Measurements from ENCODE around the gene SSUH2.

SSUH2 gene

DNA sequence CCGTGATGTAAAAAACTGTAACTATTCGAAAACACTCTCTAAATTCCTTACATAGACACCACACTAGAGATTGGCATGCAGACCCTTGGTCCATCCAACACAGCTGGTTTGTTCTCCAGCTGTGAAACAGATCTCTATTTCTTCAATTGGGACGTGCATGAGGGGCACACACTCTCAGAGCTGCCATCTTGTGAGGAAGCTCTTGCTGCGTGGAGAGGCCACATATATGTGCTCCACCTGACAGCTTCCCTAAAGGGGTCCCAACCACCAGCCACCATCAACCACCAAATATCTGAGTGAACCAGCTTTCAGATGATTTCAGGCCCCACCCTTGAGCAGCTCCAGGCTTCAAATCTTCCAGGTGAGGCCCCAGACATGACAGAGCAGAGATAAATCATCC is 25.6 kb downstream of the SSUH2 start:
- Histone ChIP-seq H3K27ac (ENCODE audit: extremely low read depth, low read depth, low read length) (no peak overlapping the region), H3K9me3 (ENCODE audit: control insufficient read depth, insufficient read depth, low read depth, low read length) (no peaks in the 10 kb centered on the region; the same call in 1 of the 2 replicates), H3K4me1 (ENCODE audit: control insufficient read depth, insufficient read depth, low read length) (no peaks in the 10 kb centered on the region), H3K36me3 (ENCODE audit: control insufficient read depth in 2 of 2, insufficient read depth in 1 of 2, low read length in 2 of 2) (peaks cover 0 to 3% of the 10 kb centered on the region in 2 experiments; a peak in 1 of 3 replicates), H3K4me3 (ENCODE audit: low read depth, low read length) (no peak overlapping the region)
- ChIA-PET CTCF (interaction anchor here (0.8 to 1.3 kb wide), 2 partner anchors 11 to 177 kb away, joined by 3 to 4 read pairs; no protein-coding TSS in a partner anchor), POLR2A (no interaction called here)
- TF ChIP-seq WT1 (tag by site-specific recombination; IDR thresholded peaks at IDR 0.05) (no peak), FEZF1 (tag by site-specific recombination; IDR thresholded peaks at IDR 0.05) (no peak), ZNF138 (tag by site-specific recombination; IDR thresholded peaks at IDR 0.05; ENCODE audit: borderline replicate concordance) (no peak), ZNF585B (tag by site-specific recombination; IDR thresholded peaks at IDR 0.05) (no peak), ZNF184 (tag by site-specific recombination; IDR thresholded peaks at IDR 0.05) (no peak), HOXD13 (CRISPR knock-in tag; IDR thresholded peaks at IDR 0.05; ENCODE audit: borderline replicate concordance) (no peak), ZNF514 (tag by site-specific recombination; IDR thresholded peaks at IDR 0.05) (no peak), ZNF221 (tag by site-specific recombination; IDR thresholded peaks at IDR 0.05; ENCODE audit: borderline replicate concordance) (no peak), ZNF324 (tag by site-specific recombination; IDR thresholded peaks at IDR 0.05) (no peak), EGR2 (tag by site-specific recombination; IDR thresholded peaks at IDR 0.05; ENCODE audit: low read depth) (no peak), REPIN1 (tag by site-specific recombination; IDR thresholded peaks at IDR 0.05; ENCODE audit: low read depth) (no peak), ZNF302 (tag by site-specific recombination; IDR thresholded peaks at IDR 0.05; ENCODE audit: low read depth) (no peak), ZBTB48 (tag by site-specific recombination; IDR thresholded peaks at IDR 0.05) (no peak), ZSCAN16 (tag by site-specific recombination; IDR thresholded peaks at IDR 0.05) (no peak), GFI1B (tag by site-specific recombination; IDR thresholded peaks at IDR 0.05) (no peak)
- TF ChIP-seq, protein P1, sequence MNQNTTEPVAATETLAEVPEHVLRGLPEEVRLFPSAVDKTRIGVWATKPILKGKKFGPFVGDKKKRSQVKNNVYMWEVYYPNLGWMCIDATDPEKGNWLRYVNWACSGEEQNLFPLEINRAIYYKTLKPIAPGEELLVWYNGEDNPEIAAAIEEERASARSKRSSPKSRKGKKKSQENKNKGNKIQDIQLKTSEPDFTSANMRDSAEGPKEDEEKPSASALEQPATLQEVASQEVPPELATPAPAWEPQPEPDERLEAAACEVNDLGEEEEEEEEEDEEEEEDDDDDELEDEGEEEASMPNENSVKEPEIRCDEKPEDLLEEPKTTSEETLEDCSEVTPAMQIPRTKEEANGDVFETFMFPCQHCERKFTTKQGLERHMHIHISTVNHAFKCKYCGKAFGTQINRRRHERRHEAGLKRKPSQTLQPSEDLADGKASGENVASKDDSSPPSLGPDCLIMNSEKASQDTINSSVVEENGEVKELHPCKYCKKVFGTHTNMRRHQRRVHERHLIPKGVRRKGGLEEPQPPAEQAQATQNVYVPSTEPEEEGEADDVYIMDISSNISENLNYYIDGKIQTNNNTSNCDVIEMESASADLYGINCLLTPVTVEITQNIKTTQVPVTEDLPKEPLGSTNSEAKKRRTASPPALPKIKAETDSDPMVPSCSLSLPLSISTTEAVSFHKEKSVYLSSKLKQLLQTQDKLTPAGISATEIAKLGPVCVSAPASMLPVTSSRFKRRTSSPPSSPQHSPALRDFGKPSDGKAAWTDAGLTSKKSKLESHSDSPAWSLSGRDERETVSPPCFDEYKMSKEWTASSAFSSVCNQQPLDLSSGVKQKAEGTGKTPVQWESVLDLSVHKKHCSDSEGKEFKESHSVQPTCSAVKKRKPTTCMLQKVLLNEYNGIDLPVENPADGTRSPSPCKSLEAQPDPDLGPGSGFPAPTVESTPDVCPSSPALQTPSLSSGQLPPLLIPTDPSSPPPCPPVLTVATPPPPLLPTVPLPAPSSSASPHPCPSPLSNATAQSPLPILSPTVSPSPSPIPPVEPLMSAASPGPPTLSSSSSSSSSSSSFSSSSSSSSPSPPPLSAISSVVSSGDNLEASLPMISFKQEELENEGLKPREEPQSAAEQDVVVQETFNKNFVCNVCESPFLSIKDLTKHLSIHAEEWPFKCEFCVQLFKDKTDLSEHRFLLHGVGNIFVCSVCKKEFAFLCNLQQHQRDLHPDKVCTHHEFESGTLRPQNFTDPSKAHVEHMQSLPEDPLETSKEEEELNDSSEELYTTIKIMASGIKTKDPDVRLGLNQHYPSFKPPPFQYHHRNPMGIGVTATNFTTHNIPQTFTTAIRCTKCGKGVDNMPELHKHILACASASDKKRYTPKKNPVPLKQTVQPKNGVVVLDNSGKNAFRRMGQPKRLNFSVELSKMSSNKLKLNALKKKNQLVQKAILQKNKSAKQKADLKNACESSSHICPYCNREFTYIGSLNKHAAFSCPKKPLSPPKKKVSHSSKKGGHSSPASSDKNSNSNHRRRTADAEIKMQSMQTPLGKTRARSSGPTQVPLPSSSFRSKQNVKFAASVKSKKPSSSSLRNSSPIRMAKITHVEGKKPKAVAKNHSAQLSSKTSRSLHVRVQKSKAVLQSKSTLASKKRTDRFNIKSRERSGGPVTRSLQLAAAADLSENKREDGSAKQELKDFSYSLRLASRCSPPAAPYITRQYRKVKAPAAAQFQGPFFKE (tag by site-specific recombination; IDR thresholded peaks at IDR 0.05; ENCODE audit: borderline replicate concordance) = no peak
- TF ChIP-seq, protein P2, sequence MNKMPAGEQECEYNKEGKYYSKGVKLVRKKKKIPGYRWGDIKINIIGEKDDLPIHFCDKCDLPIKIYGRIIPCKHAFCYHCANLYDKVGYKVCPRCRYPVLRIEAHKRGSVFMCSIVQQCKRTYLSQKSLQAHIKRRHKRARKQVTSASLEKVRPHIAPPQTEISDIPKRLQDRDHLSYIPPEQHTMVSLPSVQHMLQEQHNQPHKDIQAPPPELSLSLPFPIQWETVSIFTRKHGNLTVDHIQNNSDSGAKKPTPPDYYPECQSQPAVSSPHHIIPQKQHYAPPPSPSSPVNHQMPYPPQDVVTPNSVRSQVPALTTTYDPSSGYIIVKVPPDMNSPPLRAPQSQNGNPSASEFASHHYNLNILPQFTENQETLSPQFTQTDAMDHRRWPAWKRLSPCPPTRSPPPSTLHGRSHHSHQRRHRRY (tag by site-specific recombination; IDR thresholded peaks at IDR 0.05) = no peak
- TF ChIP-seq, protein P3, sequence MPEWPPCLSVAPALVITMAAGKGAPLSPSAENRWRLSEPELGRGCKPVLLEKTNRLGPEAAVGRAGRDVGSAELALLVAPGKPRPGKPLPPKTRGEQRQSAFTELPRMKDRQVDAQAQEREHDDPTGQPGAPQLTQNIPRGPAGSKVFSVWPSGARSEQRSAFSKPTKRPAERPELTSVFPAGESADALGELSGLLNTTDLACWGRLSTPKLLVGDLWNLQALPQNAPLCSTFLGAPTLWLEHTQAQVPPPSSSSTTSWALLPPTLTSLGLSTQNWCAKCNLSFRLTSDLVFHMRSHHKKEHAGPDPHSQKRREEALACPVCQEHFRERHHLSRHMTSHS (tag by site-specific recombination; IDR thresholded peaks at IDR 0.05) = no peak
- TF ChIP-seq, protein P4, sequence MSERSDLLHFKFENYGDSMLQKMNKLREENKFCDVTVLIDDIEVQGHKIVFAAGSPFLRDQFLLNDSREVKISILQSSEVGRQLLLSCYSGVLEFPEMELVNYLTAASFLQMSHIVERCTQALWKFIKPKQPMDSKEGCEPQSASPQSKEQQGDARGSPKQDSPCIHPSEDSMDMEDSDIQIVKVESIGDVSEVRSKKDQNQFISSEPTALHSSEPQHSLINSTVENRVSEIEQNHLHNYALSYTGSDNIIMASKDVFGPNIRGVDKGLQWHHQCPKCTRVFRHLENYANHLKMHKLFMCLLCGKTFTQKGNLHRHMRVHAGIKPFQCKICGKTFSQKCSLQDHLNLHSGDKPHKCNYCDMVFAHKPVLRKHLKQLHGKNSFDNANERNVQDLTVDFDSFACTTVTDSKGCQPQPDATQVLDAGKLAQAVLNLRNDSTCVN (tag by site-specific recombination; optimal IDR thresholded peaks at IDR 0.05) = no peak

Measured in HEK293 (cell line).